ENCODE results near the gene PIANP.

- no peak for TF ChIP-seq CTCF (IDR thresholded peaks at IDR 0.05)
- no peak for TF ChIP-seq POLR2A (IDR thresholded peaks at IDR 0.05)
These were observed 46.6 kb downstream of the PIANP start for GRCh38 chr12:6653987-6654386.
